LNCaP clone FGC (cell line): Measurements from ENCODE around the gene ZC3H12A.
A peak's percentile ranks its signal among the peaks of the same experiment; 100 is the strongest.

Source experiments
- DNase-seq: peaks from one replicate; pipeline ENCODE4 v3.0.0-alpha.2; 2011; ENCODE audit warnings: low read depth
- H3K4me3 ChIP-seq: 2 replicates; pipeline ENCODE4 v1.5.1; 2011; ENCODE audit warnings: mild to moderate bottlenecking, low read depth, low read length, control low read depth
- TF ChIP-seq, protein P1 (sequence below): IDR thresholded peaks from 2 replicates; pipeline ENCODE4 v1.5.1; 2012; ENCODE audit warnings: mild to moderate bottlenecking; ENCODE audit not compliant: control insufficient read depth, insufficient read depth; ENCODE audit errors: extremely low read depth

Gene ZC3H12A

DNA sequence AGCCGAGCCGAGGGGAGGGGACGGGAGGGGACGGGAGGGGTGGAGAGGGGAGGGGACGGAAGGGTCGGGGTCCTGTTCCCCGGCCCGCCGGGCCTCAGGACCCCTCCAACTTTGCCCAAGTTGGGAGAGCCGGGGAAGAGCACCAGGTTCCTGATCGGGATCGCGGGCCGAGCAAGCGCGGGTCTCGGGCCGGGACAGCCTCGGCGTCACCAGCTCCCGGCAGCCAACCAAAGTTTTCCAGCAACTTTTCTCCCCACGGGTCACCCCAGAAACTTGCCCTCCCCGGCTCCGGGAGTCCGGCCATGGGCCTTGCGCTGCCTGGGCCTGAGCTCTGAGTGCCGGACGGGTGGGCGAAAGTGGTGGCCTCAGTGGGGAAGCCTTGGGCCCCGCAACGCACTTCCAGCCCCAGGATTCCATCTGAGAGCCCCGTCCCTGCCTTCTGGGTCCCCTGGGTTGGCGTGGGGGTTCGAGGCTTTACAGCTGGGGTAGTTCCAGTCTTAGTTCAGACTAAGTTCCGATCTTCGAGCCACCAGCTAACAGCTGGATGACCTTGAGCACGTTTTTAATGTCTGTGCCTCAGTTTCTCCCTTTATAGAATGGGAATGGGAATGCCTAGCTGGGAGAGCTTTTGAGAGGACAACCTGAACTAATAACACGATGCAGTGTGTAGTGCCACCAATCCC, 458 bp downstream of the ZC3H12A start:
- no peak for DNase-seq
- peak overlapping the region; percentile 86 for H3K4me3 ChIP-seq
- TF ChIP-seq, protein P1, sequence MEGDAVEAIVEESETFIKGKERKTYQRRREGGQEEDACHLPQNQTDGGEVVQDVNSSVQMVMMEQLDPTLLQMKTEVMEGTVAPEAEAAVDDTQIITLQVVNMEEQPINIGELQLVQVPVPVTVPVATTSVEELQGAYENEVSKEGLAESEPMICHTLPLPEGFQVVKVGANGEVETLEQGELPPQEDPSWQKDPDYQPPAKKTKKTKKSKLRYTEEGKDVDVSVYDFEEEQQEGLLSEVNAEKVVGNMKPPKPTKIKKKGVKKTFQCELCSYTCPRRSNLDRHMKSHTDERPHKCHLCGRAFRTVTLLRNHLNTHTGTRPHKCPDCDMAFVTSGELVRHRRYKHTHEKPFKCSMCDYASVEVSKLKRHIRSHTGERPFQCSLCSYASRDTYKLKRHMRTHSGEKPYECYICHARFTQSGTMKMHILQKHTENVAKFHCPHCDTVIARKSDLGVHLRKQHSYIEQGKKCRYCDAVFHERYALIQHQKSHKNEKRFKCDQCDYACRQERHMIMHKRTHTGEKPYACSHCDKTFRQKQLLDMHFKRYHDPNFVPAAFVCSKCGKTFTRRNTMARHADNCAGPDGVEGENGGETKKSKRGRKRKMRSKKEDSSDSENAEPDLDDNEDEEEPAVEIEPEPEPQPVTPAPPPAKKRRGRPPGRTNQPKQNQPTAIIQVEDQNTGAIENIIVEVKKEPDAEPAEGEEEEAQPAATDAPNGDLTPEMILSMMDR: no peak

DNA sequence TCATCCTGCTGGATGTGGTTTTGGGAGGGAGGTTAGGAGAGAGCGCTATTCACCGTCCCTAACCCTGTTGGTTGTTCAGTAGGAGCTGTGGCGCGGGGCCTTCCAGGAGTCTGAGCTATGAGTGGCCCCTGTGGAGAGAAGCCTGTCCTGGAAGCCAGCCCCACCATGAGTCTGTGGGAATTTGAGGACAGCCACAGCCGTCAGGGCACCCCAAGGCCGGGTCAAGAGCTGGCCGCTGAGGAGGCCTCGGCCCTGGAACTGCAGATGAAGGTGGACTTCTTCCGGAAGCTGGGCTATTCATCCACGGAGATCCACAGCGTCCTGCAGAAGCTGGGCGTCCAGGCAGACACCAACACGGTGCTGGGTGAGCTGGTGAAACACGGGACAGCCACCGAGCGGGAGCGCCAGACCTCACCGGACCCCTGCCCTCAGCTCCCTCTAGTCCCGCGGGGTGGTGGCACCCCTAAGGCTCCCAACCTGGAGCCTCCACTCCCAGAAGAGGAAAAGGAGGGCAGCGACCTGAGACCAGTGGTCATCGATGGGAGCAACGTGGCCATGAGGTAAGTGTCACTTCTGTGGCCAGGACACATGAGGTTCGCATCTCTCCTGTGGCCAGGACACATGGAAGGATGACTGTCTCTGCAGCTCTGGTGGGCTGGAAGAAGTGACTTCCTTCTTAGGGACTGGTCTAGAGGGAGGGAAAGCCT, 1.2 kb downstream of the ZC3H12A start:
- no peak for DNase-seq
- H3K4me3 ChIP-seq: peak overlapping the region; percentile 86
- TF ChIP-seq, protein P1: no peak

DNA sequence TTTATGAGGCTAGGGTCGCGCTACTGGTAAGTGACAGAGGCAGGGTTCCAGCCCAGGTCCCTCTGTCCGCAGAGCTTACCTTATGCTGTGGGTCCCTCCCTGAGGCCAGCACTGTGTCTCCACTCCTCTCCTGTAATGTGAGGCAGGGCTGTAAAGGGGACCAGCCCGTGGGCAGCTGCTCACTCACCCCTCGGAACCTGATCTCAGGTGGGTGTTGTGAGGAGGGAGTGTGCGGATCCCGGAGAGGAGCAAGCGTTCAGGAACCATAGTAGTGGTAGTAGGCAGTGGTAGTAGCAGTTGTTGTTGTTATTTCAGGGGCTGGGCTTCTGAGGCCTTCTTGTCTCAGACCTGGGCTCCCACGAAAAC, 1.7 kb downstream of the ZC3H12A start:
- H3K4me3 ChIP-seq: peak overlapping the region; percentile 86
- DNase-seq: no peak
- TF ChIP-seq, protein P1: no peak

DNA sequence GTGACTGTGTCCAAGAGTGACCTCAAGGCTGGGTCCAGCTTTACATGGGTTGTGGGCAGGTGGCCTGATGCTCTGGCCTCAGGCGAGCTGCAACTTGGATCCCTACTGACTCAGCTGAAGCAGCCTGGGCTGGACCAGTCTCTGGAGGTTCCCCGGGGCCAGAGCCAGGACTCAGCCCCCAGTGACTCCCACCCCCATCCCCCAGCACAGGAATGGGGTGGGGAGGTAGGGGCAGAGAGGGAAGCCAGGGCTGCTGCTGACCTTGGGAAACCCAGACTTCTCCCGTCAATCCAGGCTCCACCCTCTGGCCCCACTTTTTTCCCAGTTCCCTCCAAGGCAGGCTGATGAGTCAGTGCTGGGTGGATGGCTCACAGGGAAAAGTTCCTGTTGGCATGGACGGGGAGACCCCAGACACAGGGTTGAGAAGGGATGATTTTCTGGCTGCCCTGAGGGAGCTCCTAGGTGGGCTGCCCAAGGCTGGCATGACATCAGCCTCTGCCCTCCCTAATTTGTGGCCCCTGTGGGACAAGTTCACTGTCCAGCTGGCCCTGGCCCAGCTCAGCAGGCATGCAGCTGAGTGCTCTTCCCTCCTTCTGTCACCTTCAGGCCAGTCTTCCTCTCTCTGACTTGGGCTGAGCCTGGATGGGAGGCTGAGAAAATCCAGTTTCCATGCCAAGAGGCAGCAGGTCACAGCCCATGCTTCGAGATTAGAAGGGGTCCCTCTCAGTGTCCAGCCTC, 2.2 kb downstream of the ZC3H12A start:
- peak overlapping the region; percentile 86 for H3K4me3 ChIP-seq
- no peak for DNase-seq

DNA sequence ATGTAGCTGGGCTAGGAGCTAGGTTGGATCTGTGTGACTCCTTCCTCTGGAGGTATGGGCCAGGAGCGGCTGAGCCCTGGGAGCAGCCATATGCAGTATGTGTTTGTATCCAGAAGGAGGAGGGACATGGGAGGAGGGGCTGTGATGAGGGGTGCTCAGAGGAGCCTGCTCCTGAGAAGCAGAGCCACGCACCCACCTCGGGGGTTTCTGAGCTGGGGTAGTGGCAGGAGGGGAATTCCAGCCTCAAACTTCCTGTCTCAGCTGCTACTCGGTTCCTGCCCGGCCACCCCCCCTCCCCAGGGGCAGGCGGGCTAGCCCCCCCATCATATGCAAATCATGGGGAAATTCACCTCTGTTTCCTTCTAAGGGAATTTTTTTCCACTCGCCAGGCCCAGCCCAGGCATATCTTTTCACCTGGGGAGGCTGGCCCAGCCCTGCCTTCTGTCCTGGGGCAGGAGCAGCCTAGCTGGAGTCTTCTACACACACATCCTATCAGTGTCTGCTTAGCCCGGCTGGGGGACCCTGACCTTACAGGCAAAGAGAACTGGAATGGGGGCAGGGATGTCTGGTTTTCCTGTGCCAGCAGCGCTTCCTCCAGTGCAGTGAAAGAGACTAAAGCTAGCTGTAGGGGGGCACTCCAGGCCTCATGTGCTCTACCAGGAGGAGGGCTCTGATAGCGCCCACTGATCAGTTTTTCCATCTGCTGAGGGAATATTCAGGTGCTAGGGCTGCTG, 3.0 kb downstream of the ZC3H12A start:
- peak overlapping the region; percentile 86 for H3K4me3 ChIP-seq
- DNase-seq: no peak
- TF ChIP-seq, protein P1: no peak

More for the DNA sequence above, 2.2 kb downstream of the ZC3H12A start:
- TF ChIP-seq, protein P1: no peak

DNA sequence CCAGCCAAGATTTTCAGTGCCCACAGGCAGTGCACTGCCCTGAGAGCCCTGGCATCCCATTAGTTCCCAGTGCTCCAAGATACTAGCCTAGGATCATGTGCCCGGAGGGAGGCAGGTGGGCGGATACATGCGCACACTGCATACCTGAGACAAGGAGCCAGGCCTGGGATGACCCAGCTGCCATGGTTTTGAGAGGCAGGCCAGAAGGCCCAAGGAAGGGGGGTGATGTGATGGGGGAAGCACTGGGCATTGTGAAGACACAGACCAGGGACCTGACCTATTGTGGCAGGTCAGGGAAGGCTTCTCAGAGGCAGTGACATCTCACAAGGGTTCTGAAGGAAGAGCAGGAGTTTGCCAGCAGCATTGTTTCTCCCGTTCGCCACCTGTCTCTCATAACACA, 3.6 kb downstream of the ZC3H12A start:
- TF ChIP-seq, protein P1: no peak
- H3K4me3 ChIP-seq: peak overlapping the region; percentile 86
- DNase-seq: no peak
